Stimulated activated CD8-positive, alpha-beta memory T cell treated with anti-CD3 and anti-CD28 coated beads, Interleukin-4, amount 100 ng/mL, for 24 hours (primary cell): ENCODE data around the gene FAM76B.

ENCODE experiments used
- DNase-seq: peaks from one replicate; pipeline ENCODE4 v3.0.0-alpha.2; 2020; ENCODE audit warnings: low read depth

FAM76B gene

DNA sequence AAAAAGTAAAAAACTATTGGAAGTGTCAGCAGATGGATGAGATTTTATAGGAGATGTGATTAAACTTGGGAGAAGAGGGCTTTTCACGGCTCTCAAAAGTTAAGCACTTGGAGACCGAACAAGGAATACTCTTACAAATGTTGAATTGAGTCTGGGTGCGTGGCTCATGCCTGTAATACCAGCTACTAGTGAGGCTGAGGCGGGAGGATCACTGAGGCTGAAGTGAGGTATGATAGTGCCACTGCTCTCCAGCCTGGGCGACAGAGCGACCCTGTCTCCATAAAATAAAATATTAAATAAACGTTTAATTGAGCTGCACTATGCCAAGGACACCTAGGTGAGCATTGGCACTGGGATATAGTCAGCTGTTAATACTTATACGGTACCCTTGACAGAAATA, 2.6 kb upstream of the FAM76B start:
- DNase-seq: no peak

DNA sequence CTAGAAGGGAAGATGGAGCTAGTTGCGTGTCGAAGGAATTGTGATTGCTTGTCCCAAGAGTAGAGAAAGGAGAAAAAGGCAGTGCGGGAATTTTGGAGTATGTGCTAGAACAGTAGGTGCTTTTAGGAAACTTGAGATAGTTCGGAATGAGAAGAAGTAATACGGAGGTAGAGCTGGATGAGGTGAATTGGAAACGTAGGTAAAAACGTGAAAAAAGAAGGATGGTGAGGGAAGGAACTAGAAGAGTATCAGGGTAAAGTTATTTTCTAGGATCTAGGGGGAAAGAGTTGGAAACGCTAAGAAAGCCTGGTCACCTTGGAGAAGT, 2.1 kb upstream of the FAM76B start:
- no peak for DNase-seq

- DNase-seq: peak; percentile 28
Measured at GRCh38 chr11:95790933-95791708, 1.5 kb upstream of the FAM76B start.

GRCh38 chr11:95790123-95790932, 746 bp upstream of the FAM76B start, which contains the start of gene CEP57:
Gene CEP57 (plus strand): TSS chr11:95790498. CDS start chr11:95790699, 201 bp downstream.
- peak; percentile 91 for DNase-seq

- DNase-seq: peak; percentile 2
Measured at GRCh38 chr11:95788921-95789505, 569 bp downstream of the FAM76B start.

- no peak for DNase-seq
Measured at GRCh38 chr11:95780544-95780943, 9.0 kb downstream of the FAM76B start.

DNA sequence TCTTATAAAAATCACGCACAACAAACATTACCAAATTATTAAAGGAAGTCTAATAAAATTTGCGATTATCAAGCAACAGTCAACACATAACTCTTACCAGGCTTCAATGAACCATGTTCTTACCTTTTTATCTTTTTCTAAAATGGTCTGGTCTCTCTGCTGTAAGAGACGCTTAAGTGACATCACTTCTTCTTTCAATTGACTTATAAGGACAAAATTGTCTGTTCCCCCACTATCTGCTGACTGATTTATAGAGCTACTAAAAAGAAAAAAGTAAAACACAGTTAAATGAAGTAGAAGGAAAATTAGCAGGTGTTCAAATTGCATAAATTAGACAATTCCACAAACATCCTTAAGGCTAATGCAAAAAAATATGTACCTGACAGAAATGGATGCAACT, 10.9 kb downstream of the FAM76B start:
- DNase-seq: no peak

DNA sequence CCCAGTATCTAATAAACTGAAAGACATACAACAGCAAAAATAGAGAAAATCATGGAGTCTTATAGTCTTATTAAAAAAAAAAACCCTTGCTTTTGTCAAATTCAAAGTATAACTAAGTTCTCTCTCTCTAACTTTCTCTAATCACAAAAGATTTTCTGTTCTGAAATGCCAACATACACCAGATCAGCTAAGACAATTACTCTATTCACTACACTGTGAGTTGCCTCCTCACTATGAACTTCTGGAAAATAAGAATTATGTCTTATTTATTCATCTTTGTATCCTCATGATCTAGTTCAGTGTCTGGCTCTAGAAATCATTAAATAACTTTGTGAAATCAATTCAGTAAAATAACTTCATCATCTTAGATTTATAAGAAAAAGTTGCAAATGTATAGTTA, 12.7 kb downstream of the FAM76B start:
- DNase-seq: no peak

DNA sequence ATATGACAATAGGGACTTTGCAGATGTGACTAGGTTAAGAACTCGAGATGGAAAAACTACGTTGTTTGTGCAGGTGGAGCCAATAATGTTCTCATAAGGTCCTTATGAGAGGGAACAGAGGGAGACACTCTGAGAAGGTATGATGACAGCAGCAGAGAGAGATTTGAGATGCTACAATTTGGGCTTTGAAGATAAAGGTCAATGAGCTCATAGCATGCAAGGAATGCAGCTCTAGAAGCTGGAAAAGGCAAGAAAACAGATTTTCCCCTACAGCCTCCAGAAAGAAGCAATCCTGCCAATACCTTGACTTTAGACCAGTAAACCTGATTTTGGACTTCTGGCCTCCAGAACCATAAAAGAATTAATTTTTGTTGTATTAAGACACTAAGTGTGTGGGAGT, 21.1 kb downstream of the FAM76B start:
- DNase-seq: no peak

- no peak for DNase-seq
Measured at GRCh38 chr11:95767498-95767897, 22.1 kb downstream of the FAM76B start.

- DNase-seq: no peak
Measured at GRCh38 chr11:95766701-95767100, 22.9 kb downstream of the FAM76B start.

- no peak for DNase-seq
Measured at GRCh38 chr11:95764267-95764898, 25.2 kb downstream of the FAM76B start.

DNA sequence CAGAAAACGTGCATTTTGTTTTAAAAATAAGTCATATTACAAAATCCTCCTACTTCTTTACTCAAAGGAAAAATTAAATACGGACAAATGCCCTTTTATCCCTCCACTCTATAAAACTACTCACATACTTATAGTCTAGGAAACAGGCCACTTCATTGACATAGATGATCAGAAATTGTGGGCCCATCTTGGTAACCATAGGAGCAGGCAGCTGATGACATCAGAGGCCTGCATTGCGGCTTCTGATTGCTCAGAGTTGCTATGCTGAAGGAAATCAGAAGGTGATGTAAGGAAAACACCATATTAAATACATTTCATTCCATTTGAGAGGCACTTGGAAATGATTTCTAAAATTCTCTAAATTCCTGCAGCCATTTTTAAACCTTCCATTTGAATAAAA, 27.0 kb downstream of the FAM76B start:
- DNase-seq: no peak

GRCh38 chr11:95760941-95761340, 28.6 kb downstream of the FAM76B start:
- DNase-seq: no peak

- DNase-seq: no peak
Measured at GRCh38 chr11:95751515-95751914, 38.1 kb downstream of the FAM76B start.

DNA sequence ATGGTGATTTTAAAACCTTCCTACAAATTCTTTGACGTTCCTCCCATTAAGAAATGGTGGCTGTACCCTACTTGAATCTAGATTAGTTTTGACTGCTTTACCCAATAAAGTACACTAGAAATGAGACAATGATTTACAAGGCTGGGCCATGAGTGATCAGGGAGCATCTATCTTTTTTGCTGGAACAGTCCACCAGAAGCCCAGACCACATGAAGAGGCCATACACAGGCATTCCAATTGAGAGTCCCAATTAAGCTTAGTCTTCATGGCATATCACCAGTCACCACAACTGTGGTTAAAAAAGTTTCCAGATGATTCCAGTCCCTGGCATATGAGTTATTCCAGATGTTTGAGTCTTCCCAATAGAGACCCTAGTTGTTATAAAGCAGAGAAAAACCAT, 39.5 kb downstream of the FAM76B start:
- no peak for DNase-seq

- DNase-seq: no peak
Measured at GRCh38 chr11:95739108-95739938, 50.3 kb downstream of the FAM76B start.

- DNase-seq: no peak
Measured at GRCh38 chr11:95736809-95737208, 52.8 kb downstream of the FAM76B start.

GRCh38 chr11:95736355-95736754, 53.2 kb downstream of the FAM76B start:
- DNase-seq: no peak

DNA sequence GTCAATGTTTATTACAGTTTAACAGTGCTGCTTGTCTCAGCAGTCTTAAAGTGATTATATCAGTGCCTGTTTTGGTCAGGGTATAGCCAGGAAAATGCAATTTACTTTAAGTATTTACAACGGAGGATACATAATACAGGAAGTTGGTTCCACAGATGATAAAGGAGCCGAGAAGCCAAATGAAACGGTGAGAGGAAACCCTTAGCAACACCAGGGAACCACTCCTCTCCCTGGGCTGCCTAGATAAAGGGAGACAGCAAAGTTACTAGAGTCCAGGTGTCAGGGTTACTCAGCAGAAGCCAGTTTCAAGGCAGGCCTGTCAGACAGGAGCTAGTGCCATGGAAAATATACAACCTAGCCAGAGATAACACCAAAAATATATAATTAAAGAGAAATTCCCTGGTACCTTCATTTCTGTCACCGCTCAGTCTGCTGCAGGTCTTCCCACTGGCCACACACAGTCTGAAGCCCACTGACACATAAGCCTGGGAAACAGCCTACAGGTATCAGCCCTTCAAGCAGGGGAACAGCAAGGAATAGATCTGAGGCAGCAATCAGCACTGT, 55.5 kb downstream of the FAM76B start:
- DNase-seq: no peak

DNA sequence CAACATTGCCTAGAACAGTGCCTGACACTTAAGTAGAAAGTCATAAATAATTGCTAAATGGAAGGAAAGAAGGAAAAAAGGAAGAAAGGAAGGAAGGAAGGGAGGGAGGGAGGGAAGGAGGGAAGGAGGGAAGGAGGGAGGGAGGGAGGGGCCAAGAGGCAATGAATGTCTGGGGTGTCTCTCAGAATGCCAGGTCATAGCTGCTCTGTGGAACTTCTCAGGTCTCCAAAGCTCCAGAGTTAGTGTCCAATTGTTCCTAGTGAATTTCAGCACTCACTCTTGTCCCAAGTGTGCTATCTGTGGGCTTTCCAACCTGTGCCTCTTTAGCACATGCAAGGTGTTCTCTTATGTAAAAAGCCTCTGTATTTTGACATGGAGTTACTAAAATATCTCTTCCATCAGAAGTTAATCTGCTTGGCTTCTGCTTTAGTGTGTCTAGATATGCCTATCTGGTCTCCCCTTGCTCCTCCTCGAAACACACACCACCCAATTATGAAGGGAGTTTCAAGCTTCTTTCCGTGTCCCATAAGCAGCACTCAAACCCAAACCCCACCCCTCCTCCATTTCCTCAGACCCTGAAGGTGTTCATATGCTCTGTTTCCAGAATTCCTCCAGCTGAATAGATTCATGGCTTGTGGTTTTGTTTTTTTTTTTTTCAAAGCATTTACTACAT, 56.5 kb downstream of the FAM76B start:
- no peak for DNase-seq
